ENCODE results near the gene STAT3.
"Not testable (repeated sequence)": the region's sequence is repeated elsewhere in the genome, so short reads cannot be mapped to it uniquely, and the experiment has no call there.

STAT3 gene

DNA sequence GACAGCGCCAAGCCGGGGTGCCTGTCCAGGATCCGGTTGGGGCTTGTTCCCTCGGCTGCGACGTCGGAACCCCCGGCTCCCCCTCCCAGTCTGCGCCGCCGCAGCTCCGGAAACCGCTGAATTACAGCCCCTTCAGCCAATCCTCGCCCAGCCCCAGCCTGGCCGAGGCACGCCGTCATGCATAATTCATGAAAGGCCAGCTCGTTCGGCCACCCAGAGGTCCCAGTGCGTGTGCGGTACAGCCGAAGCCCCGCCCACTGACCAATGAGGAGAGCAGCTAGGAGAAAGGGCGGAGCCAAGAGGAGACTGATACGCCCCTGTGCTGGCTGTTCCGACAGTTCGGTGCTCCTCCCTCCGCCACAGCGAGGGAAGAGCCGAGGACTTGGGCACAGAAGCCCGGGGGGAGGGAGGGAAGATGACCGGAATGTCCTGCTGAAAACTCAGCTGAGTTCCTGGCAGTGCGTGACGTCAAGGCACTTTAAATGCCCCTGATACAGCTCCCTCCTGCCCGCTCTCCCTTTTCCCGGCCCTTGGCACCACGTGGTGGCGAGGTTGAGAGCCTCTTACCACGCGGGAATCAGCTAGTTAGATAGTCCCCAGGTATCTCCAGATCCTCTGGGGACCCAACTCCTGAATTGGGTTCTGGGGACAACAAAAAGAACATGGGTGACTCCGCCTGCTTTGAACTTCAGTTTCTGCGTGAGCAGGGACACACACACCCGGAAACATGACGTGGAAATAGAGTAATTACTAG, at the start of gene STAT3:
TSS of gene STAT3 (minus strand) at position 62 of the 754 bp plus-strand sequence. CDS start 39,926 bp downstream, outside the sequence.
- peak; percentile 99 for DNase-seq (ENCODE audit: low read depth)

DNA sequence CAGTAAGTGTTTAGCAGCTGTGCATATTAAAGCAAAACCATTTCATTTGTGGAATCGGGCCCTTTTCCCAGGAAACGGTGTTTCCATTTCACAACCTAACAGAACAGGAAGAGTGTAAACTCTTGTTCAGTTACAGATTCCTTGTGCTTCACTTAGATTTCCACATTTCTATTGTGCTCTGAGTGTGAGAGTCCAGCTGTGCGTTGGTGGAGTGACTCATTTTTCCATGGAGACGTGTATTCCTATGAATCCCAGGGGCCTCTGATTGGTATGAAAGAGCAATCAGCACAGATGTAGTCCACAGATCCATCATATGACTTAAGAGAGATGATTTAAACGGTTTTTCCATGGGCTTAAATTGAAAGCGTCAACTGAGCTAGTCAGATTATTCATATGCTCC, 48.1 kb upstream of the STAT3 start:
- DNase-seq (ENCODE audit: low read depth): peak; percentile 96

DNA sequence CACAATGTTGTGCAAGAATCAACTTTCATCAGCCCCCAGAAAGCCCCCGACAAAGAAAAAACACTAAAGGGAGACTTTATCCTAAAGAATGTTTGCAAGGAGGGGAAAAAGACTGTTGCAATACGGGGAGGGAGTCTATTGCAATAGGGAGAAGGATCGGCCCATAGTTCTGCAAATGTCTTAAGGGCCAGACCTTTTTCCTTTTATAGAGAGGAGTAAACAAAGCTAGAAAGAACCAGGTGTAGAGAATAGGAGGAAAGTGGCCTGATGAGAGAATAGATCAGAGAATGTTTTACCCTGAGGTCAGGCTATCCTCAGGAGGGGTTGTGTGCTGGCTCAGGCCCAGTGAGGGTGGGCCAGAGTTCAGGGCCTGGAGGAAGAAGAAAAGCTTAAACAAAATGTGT, 43.5 kb upstream of the STAT3 start:
- peak; percentile 72 for DNase-seq (ENCODE audit: low read depth)

DNA sequence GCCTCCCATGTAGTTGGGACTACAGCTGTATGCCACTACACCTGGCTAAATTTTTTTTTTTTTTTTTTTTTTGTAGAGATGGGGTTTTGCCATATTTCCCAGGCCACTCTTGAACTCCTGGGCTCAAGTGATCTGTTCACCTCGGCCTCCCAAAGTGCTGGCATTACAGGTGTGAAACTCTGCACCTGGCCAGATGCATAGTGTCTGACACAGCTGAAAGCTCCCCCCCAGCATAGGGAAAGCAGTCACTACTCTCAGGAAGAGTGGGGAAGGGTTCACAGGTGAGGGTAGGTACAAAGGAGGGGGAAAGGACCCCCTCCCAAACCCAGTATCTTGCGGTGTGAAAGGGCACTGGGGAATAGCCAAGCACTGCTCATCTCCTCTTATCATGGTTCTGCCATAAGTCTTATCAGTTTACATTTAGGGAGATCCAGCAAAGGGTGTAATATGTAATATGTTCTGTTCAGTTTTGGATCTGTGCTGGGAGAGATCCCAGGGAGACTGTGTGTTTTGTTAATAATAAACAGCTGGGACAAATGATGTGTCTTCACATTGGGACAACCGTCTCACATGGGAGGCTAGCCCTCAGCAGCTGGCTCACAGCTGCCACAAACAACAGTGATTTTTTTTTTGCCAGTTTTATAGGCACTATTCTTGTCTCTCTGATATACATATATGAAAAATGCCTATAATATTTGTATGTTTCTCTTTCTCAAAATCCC, 41.6 kb upstream of the STAT3 start:
- DNase-seq (ENCODE audit: low read depth): no peak

DNA sequence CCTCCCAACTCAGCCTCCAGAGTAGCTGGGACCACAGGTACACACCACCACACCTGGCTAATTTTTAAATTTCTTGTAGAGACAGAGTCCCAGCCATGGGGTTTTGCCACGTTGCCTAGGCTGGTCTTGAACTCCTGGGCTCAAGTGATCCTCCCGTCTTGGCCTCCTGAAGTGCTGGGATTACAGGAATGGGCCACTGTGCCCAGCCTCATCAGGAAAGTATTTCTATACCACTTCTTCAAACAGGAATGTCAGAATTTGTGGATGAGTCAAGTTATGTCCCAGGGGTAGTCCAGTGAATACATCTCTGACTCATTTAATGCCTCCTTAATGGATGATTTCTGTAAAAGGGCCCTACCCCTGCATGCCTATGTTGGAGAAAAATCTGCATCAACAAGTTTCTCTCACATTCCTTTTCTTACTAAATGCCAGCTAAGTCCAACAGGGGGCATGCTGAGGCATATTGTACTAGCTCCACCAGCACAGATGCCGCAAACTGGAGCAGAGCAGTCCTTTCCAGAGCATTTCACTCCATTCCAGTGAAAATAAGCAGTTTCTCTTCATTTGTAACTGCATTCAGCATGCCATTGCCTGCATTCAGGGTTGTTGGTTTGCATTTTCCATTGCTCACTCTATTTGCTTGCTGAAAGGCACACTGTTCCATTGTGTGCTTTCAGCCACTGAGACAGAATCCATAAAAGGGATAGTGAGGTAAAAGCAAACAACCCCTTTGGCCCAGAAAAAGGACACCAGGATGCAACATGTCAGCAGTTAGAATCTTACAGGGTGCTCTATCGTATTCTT, 40.1 kb upstream of the STAT3 start:
- peak; percentile 98 for DNase-seq (ENCODE audit: low read depth)

DNA sequence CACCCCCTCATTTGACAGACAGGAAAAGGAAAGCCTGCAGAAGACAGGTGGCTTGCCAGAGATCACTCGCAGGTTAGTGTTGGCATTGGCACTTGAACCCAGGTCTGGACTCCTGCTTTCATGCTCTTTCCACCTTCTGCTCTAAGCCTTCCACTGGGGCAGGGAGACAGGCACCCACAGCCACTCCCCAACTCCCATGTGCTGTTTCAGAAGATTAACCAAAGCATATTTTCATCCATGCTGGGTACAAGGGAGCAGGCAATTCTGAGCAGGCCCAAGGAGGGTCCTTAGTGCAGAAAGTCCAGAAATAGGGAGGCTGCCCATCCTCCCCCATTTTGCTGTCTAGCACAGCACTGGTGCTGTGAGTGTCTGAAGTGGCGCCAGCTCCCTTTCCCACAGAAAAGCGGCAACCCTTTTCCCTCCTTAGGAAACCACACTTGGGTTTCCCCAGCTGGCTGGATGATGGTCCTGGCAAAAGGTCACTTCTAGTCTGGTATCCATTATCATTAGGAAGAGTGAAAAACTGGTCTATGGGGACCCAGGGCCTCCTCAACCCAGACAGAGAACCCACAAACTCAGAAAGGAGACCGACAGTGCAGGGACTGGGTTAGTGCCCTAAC, 36.9 kb upstream of the STAT3 start:
- no peak for DNase-seq (ENCODE audit: low read depth)

DNA sequence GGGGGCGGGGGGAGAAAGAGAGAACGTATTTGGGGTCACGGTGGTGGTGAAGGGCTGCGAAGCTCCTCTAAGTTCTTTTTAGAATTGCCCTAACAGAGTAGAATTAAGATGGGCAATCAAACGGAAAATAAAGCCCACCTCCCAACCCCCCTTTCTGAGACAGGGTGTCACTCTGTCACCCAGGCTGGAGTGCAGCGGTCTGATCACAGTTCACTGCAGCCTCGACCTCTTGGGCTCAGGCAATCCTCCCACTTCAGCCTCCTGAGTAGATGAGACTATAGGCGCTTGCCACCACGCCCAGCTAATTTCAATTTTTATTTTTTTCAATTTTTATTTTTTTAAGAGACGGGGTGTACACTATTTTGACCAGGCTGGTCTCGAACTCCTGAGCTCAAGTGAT, 35.5 kb upstream of the STAT3 start:
- DNase-seq (ENCODE audit: low read depth): no peak

DNA sequence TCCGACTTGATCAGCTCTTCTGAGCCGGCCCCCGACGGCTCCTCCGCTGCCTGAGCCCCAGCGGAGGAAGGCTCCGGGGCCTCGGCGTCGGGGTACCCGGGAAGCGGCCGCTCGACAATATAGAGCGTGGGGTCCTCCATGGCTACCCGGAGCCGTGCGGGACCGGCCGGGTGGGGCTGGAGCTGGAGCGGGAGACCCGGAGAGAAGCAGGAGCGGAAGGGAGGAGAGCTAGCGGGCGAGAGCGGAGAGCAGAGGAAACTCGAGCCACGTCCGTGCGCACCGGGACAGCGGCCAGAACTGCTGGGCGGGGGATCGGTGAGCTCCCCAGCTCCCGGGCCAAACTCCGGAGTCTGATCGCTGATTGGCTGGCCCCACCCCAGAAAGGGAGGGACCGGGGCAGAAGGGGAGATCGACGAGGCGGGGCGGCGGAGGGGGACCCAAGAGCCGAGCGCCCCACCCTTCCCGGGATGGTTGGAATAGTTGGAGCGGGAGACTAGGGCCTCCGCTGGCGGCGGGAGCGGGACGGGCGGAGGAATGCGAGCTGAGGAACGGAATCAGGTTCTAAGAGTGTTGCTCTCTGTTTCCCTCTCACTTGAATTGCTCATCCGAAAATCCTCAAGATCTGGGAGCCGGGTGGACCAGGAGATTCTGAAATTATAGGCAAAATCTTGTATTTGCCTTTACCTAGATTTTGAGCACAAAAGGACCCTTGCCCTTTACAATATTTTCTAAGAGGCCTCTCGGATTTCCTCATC, 34.9 kb upstream of the STAT3 start, which contains the start of gene CAVIN1:
TSS of gene CAVIN1 (minus strand) at position 299 of the 755 bp plus-strand sequence. CDS start at position 140, 159 bp downstream.
- DNase-seq (ENCODE audit: low read depth): peak; percentile 95

DNA sequence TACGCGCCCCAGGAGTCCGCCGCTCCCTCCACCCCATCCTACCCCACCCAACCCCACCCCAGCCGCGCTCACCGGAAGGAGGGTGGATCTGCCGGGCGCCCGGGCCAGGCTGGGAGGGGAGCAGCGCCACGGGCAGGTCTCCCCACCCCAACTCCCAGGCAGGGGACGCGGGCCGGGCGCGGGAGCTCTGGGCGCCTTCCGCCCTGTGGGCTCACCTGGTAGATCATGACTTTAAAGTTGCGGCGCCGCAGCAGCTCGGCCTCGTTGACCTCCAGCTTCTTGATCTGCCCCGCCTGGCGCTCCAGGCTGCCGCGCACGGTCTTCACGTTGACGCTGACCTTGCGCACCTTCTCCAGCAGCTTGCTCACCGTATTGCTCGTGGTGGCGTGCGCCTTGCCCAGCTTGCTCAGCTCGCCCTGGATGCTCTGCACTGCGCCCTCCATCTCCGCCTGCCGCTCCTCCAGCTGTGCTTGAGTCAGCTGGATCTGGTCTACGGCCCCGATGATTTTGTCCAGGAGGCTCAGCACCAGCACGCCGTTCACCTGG, 34.2 kb upstream of the STAT3 start:
- DNase-seq (ENCODE audit: low read depth): peak; percentile 35

DNA sequence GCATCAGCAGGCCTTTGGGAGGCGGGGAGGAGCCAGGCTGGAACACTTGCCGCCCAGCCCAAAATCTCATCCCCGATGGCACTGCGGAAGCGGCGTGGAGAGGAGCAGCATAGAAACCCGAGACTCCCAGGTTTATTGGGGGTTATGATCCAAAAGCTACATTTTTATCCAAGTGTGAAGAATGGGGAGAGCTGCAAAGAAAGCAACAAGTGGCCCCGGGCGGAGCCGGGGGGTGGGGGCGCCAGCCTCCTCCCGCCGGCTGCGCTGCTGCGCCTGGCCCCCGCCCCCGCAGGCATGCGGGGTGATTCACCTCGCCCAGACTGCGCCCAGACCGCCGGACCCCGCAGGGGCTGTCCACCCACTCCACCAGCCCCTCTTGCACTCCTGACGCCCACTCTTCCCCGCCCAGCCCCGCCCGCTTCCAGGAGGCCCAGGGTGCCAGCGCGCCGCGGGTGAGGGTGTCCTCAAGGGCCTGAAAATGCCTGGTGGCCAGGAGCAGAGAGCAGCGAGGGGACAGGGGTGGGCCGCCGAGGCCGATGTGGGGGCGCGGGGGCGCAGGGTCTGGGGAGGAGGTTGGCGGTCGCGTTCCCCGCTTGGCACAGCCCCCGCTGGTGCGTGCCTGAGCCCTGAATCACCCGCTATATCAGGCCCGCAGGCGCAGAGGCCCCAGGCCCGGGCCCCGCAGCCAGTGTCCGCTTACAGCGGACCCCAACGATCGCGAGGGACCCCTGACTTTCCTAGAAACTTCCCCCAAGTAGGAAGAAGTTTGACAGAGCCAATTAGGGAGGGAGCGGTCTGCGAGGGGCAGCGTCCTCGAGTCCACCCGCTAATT, 33.5 kb upstream of the STAT3 start:
- peak; percentile 74 for DNase-seq (ENCODE audit: low read depth)

DNA sequence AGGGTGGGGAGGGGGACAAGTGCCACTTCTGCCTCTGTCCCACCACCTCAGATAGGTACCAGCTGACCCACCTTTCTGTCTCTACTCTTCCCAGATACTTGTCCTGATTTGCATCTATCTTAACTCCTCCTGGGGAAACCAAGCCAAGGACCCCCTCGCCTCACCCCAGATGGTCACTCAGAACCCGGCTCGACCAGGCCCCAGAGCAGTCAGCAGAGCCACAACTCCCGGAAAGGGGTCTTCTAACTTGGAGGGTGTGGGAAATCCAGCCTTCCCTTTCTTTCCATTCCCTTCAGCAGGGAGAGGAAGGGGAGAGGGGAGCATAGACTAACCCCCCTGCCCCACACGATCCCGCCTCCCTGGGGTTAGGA, 32.9 kb upstream of the STAT3 start:
- DNase-seq (ENCODE audit: low read depth): no peak

DNA sequence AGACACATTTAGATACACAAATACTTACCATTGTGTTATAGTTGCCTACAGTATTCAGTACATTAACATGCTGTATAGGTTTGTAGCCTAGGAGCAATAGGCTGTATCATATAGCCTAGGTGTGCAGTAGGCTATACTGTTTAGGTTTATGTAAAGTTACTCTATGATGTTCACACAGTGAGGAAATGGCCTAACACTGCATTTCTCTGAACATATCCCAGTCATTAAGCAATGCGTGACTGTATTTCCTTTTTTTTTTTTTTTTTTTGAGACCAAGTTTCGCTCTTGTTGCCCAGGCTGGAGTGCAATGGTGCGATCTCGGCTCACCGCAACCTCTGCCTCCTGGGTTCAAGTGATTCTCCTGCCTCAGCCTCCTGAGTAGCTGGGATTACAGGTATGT, 29.7 kb upstream of the STAT3 start:
- not testable (repeated sequence) for DNase-seq (ENCODE audit: low read depth)

DNA sequence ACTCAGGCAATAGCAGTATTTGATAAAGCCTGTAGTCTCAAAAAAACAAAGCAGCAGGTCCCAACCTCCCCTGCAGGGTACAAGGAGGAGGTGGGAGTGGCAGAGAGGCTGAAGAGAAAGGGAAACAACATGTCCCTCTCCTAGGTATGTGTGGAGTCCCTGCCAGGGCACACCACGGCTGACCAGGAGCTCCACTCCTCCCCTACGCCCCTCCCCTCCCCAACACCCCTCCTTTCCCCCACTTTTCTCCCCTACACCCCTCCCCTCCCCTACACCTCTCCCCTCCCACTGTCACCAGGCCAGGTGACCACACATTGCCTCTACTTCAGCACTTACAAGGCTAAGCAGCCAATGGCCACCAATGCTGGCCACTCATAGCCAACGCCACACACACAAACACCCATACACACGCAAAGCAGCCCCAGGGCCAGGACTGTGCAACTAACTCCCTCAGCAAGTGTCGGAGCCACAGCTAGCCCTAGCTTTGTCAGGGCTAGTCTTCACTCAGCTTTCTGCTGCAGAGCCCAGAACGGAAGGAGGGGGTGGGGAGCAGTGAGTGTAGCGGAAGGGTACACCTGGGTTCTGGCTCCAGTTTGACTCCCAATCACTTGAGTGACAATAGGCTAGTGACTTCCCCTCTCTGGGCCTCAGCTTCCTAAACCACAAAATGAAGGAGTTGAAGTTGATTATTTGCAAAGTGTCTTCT, 26.6 kb upstream of the STAT3 start:
- no peak for DNase-seq (ENCODE audit: low read depth)

DNA sequence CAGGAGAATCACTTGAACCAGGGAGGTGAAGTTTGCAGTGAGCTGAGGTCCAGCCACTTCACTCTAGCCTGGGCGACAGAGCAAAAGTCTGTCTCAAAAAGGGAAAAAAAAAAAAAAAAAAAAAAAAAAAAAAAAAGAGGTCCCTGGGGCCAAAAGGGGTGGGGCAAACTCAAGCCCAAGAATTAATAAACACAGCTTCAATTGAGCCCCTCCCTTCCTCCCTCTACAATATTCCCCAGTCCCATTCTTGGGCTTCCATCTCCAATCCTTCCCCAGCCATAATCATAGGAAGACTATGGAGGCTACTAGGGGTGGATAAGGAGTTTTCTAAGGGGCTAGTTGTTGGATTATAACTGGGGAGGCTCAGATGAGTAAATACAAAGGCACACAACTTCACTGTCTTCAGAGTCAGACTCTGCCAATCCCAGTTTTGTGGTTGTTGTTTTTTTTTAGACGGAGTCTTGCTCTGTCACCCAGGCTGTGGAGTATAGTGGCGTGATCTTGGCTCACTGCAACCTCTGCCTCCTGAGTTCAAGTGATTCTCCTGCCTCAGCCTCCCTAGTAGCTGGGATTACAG, 25.3 kb upstream of the STAT3 start:
- no peak for DNase-seq (ENCODE audit: low read depth)

DNA sequence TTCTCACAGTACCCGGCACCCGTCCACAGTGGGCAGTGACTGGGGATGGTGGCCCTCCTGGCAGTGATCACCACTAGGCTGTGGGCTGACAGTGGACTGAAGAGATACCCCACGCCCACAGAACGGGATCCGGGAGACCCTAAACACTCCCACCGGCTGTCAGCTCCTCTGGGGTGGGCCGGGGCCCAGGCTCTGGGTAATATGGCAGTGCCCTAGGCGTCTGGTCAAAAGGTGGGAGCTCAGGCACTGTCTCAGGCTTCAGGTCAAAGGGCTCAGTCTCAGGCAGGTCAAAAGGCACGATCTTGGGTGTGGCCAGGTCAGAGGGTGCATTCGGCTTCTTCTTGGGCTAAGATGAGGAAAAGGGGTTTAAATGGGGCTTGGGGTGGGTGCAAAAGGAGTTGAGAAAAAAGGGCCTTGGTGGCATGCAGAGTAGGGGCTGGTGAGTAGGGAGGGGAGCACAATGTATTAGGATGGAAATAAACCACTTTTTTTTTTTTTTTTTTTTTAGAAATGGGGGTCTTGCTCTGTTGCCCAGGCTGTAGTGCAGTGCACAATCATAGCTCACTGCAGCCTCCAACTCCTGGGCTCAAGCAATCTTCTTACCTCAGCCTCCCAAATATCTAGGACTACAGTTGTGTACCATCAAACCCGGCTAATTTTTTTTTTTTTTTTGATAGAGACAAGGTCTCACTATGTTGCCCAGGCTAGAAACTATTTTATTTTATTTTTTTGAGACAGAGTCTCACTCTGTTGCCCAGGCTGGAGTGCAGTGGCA, 23.9 kb upstream of the STAT3 start:
- DNase-seq (ENCODE audit: low read depth): no peak

DNA sequence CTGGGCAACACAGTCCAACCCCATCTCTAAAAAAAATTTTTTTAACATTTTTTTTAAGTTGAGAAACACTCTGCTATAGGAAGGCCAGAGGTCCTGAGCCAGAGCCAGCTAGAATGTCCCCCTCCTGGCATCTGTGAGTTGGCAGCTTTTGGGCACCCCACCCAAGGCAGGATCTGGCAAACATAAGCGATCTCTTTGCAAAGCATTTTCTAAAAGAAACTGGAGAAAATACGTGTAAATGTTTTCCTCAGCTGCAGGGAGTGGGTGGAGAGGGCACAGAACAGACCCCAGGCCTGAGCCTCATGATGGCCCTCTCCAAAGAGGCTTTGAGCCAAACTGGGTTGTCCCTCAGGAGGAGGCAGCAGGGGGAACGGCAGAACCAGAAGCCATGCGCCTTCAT, 23.1 kb upstream of the STAT3 start:
- DNase-seq (ENCODE audit: low read depth): no peak

DNA sequence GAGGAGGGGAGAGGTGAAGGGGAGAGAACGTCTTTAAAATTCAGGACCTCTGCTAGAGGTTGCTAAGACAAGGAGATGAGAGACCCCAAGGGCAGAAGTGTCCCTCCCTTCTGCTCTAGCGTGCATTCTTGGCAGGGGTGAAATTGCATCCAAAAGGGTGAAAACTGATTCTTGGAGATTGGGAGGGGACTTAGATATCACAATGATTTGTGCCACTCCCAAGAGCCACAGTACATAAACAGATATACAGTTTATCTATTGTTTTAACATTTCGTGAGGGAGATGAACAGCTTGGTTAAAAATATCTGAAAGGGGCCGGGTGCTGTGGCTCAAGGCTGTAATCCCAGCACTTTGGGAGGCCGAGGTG, 22.1 kb upstream of the STAT3 start:
- no peak for DNase-seq (ENCODE audit: low read depth)

DNA sequence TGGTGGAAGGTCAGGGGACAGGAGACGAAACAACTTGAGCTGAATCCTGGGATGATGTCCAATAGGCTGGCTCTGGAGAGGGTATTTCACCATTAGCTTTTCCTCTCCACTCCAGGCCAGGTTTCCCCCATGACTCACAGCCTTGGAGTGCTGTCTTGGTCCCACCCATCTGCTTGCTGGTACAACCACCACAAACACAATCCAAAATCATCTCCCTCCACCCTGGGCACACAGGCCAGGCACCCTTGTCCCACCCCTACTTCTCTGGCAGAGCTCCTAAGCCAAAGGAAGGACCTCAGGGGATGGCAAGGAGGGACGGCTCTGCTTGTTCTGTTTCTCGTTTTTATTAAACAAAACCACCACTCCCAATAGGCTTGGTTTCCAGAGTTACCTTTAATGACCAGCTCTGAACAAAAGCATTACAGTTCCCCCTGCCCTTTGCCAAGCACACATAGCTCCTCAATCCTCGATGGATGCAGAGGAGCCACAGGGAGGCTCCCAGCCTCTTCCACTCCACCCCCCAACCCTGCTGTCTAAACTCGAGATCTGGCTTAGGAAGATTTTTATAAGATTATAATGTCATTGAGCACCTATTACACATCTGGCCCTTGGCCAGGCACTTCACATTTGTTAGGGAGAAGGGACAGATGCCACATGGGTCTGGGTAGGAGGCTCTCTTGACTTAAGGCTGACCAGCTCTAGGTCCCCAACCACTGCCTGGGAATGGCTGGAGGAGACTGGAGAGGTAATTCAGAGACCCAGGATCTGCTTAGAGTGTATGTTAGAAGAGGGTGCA, 21.5 kb upstream of the STAT3 start:
- peak; percentile 94 for DNase-seq (ENCODE audit: low read depth)

Measured in amniotic epithelial cell (primary cell).